ENCODE data around the gene PTH1R.

PTH1R gene

GRCh38 chr3:46882377-46883053 is 5.0 kb downstream of the PTH1R start:
- in situ Hi-C loops (cut with HindIII; ENCODE audit: low sequenced_read_pairs) = no loop called here
- TF ChIP-seq CTCF (IDR thresholded peaks at IDR 0.05; ENCODE audit: low read depth, low read length, missing control alignments) = no peak
- DNase-seq (ENCODE audit: low read depth) = no peak
- H3K4me3 ChIP-seq (ENCODE audit: low read depth, low read length) = peak overlapping the region; percentile 45

GRCh38 chr3:46883054-46883829 is 5.7 kb downstream of the PTH1R start:
- H3K4me3 ChIP-seq (ENCODE audit: low read depth, low read length) = peak overlapping the region; percentile 45
- in situ Hi-C loops (cut with HindIII; ENCODE audit: low sequenced_read_pairs) = no loop called here
- TF ChIP-seq CTCF (IDR thresholded peaks at IDR 0.05; ENCODE audit: low read depth, low read length, missing control alignments) = no peak
- DNase-seq (ENCODE audit: low read depth) = no peak

GRCh38 chr3:46883830-46884185 is 6.3 kb downstream of the PTH1R start:
- no peak for DNase-seq (ENCODE audit: low read depth)
- in situ Hi-C loops (cut with HindIII; ENCODE audit: low sequenced_read_pairs) = no loop called here
- TF ChIP-seq CTCF (IDR thresholded peaks at IDR 0.05; ENCODE audit: low read depth, low read length, missing control alignments) = no peak
- H3K4me3 ChIP-seq (ENCODE audit: low read depth, low read length) = peak overlapping the region; percentile 19

- no peak for TF ChIP-seq CTCF (IDR thresholded peaks at IDR 0.05; ENCODE audit: low read depth, low read length, missing control alignments)
- H3K4me3 ChIP-seq (ENCODE audit: low read depth, low read length) = no peak overlapping the region
- in situ Hi-C loops (cut with HindIII; ENCODE audit: low sequenced_read_pairs) = no loop called here
These were observed 6.9 kb downstream of the PTH1R start for GRCh38 chr3:46884427-46884826.

GRCh38 chr3:46884929-46885328 is 7.4 kb downstream of the PTH1R start:
- no peak overlapping the region for H3K4me3 ChIP-seq (ENCODE audit: low read depth, low read length)
- no peak for DNase-seq (ENCODE audit: low read depth)
- no peak for TF ChIP-seq CTCF (IDR thresholded peaks at IDR 0.05; ENCODE audit: low read depth, low read length, missing control alignments)
- in situ Hi-C loops (cut with HindIII; ENCODE audit: low sequenced_read_pairs) = no loop called here

More at GRCh38 chr3:46884427-46884826, 6.9 kb downstream of the PTH1R start:
- DNase-seq (ENCODE audit: low read depth) = no peak

- in situ Hi-C loops (cut with HindIII; ENCODE audit: low sequenced_read_pairs) = no loop called here
- TF ChIP-seq CTCF (IDR thresholded peaks at IDR 0.05; ENCODE audit: low read depth, low read length, missing control alignments) = no peak
- no peak overlapping the region for H3K4me3 ChIP-seq (ENCODE audit: low read depth, low read length)
- DNase-seq (ENCODE audit: low read depth) = no peak
These were observed 8.1 kb downstream of the PTH1R start for GRCh38 chr3:46885612-46886011.
